Measurements from ENCODE around the gene ARHGEF9. TPM values are rescaled to one million over a fixed set of nuclear protein-coding genes. Genes with fewer than 3 reads are reported as not detected.
A peak's percentile ranks its signal among the peaks of the same experiment; 100 is the strongest.

ARHGEF9 gene
- polyA plus RNA-seq, 1 donor (not counting 4 experiments of a cell fraction or from before 2014, with no cell fraction given) = 16.0 TPM

- Histone ChIP-seq H3K9ac (ENCODE audit: control insufficient read depth, extremely low read depth, insufficient read depth, low read length) (no peak overlapping the region), H3K27me3 (ENCODE audit: control insufficient read depth, extremely low read depth, insufficient read depth, low read length) (no peaks in the 10 kb centered on the region), H2AFZ (ENCODE audit: control insufficient read depth, low read length) (no peak overlapping the region), H3K9me1 (ENCODE audit: control insufficient read depth, extremely low read depth, insufficient read depth, low read length) (no peaks in the 10 kb centered on the region), H3K4me3 (ENCODE audit: control insufficient read depth in 2 of 3, extremely low read depth in 1 of 3, insufficient read depth in 2 of 3, low read depth in 1 of 3, low read length in 3 of 3) (no peak overlapping the region), H3K4me2 (ENCODE audit: control insufficient read depth, extremely low read depth, insufficient read depth, low read depth, low read length) (no peak overlapping the region), H3K36me3 (ENCODE audit: control insufficient read depth in 2 of 2, extremely low read depth in 1 of 2, insufficient read depth in 2 of 2, low read length in 2 of 2) (no peaks in the 10 kb centered on the region), H4K20me1 (ENCODE audit: control insufficient read depth, extremely low read depth, insufficient read depth, low read length) (no peaks in the 10 kb centered on the region), H3K27ac (ENCODE audit: control insufficient read depth, insufficient read depth, low read length) (no peak overlapping the region), H3K79me2 (ENCODE audit: control insufficient read depth, insufficient read depth, low read length) (peaks cover 5% of the 10 kb centered on the region), H3K9me3 (ENCODE audit: control insufficient read depth, low read depth, low read length) (no peaks in the 10 kb centered on the region), H3K4me1 (ENCODE audit: control insufficient read depth, extremely low read depth, insufficient read depth, low read length) (peaks cover 2% of the 10 kb centered on the region)
- no peak for DNase-seq (ENCODE audit: low read depth, low spot score)
- no peak for TF ChIP-seq CTCF (optimal IDR thresholded peaks at IDR 0.05 in 1 of 3, IDR thresholded peaks at IDR 0.05 in 1 of 3, conservative IDR thresholded peaks at IDR 0.05 in 1 of 3; ENCODE audit: extremely low read depth in 1 of 3, insufficient read depth in 2 of 3, low read length in 3 of 3)
- no peak for TF ChIP-seq EZH2 (IDR thresholded peaks at IDR 0.05; ENCODE audit: low read length)
- no peak for FAIRE-seq
- dilution Hi-C loops (cut with MboI; ENCODE audit: extremely low pct_ligation_motif_present, low sequenced_read_pairs) = no loop called here
Observed at GRCh38 chrX:63758011-63758410, 27.0 kb downstream of the ARHGEF9 start.

GRCh38 chrX:63755892-63756291 lies 29.1 kb downstream of the ARHGEF9 start:
- H3K27ac ChIP-seq (ENCODE audit: control insufficient read depth, insufficient read depth, low read length) = no peak overlapping the region

More at GRCh38 chrX:63755892-63756291, 29.1 kb downstream of the ARHGEF9 start:
- Histone ChIP-seq H3K4me1 (ENCODE audit: control insufficient read depth, extremely low read depth, insufficient read depth, low read length) (peaks cover 11% of the 10 kb centered on the region), H3K4me3 (ENCODE audit: control insufficient read depth in 2 of 3, extremely low read depth in 1 of 3, insufficient read depth in 2 of 3, low read depth in 1 of 3, low read length in 3 of 3) (no peak overlapping the region), H3K9me1 (ENCODE audit: control insufficient read depth, extremely low read depth, insufficient read depth, low read length) (no peaks in the 10 kb centered on the region), H4K20me1 (ENCODE audit: control insufficient read depth, extremely low read depth, insufficient read depth, low read length) (no peaks in the 10 kb centered on the region), H3K79me2 (ENCODE audit: control insufficient read depth, insufficient read depth, low read length) (peaks cover 11% of the 10 kb centered on the region), H3K9ac (ENCODE audit: control insufficient read depth, extremely low read depth, insufficient read depth, low read length) (no peak overlapping the region), H3K36me3 (ENCODE audit: control insufficient read depth in 2 of 2, extremely low read depth in 1 of 2, insufficient read depth in 2 of 2, low read length in 2 of 2) (no peaks in the 10 kb centered on the region), H3K4me2 (ENCODE audit: control insufficient read depth, extremely low read depth, insufficient read depth, low read depth, low read length) (peak overlapping the region; percentile 50), H3K9me3 (ENCODE audit: control insufficient read depth, low read depth, low read length) (no peaks in the 10 kb centered on the region), H2AFZ (ENCODE audit: control insufficient read depth, low read length) (no peak overlapping the region), H3K27me3 (ENCODE audit: control insufficient read depth, extremely low read depth, insufficient read depth, low read length) (no peaks in the 10 kb centered on the region)
- FAIRE-seq = no peak
- no peak for DNase-seq (ENCODE audit: low read depth, low spot score)
- dilution Hi-C loops (cut with MboI; ENCODE audit: extremely low pct_ligation_motif_present, low sequenced_read_pairs) = no loop called here
- TF ChIP-seq EZH2 (IDR thresholded peaks at IDR 0.05; ENCODE audit: low read length) (no peak), CTCF (optimal IDR thresholded peaks at IDR 0.05 in 1 of 3, IDR thresholded peaks at IDR 0.05 in 1 of 3, conservative IDR thresholded peaks at IDR 0.05 in 1 of 3; ENCODE audit: extremely low read depth in 1 of 3, insufficient read depth in 2 of 3, low read length in 3 of 3) (no peak)

All from keratinocyte (primary cell).